HEK293 (cell line): ENCODE results near the gene TBCK.

Source experiments
- CTCF ChIA-PET: fragments of 350-600 bp; formaldehyde crosslinking; extraction: SDS; loops from one replicate; lab custom pipeline; 2021; ENCODE audit warnings: antibody characterized with exemption; lab: Yijun Ruan, JAX
- POLR2A ChIA-PET: fragments of 300-600 bp; formaldehyde crosslinking; extraction: SDS; loops from one replicate; lab custom pipeline; 2020; ENCODE audit warnings: antibody characterized with exemption, inconsistent platforms; lab: Yijun Ruan, JAX
- H3K27ac ChIP-seq: fragments of 200-500 bp; sonication (Bioruptor generic); 2 replicates; pipeline ENCODE4 v1.5.1; 2014; ENCODE audit warnings: low read depth, low read length, control low read depth, inconsistent platforms; ENCODE audit errors: extremely low read depth
- H3K36me3 ChIP-seq, 2 experiments: fragments of 200-500 bp in 1 of 2; sonication (Bioruptor generic) in 1 of 2; 1 replicate in 1 of 2; 2 replicates in 1 of 2; pipeline ENCODE4 v1.5.1; 2014 to 2017; ENCODE audit warnings: inconsistent platforms in 2 of 2, low read length in 2 of 2; ENCODE audit not compliant: control insufficient read depth in 2 of 2, insufficient read depth in 1 of 2
- H3K4me1 ChIP-seq: fragments of 200-500 bp; sonication (Bioruptor generic); 2 replicates; pipeline ENCODE4 v1.5.1; 2014; ENCODE audit warnings: mild to moderate bottlenecking, low read length, inconsistent platforms; ENCODE audit not compliant: control insufficient read depth, insufficient read depth
- H3K4me3 ChIP-seq: 2 replicates; pipeline ENCODE4 v1.5.1; 2011; ENCODE audit warnings: low read depth, mild to moderate bottlenecking, control low read depth, low read length, moderate library complexity
- H3K9me3 ChIP-seq: fragments of 200-500 bp; sonication (Bioruptor generic); 2 replicates; pipeline ENCODE4 v1.5.1; 2014; ENCODE audit warnings: low read depth, low read length, inconsistent platforms; ENCODE audit not compliant: control insufficient read depth, insufficient read depth
- CTCF ChIP-seq: fragments of 450-650 bp; formaldehyde crosslinking; IDR thresholded peaks from 2 replicates; pipeline ENCODE4 v1.5.1; 2016; ENCODE audit warnings: missing biosample characterization, missing genetic modification characterization
- KLF1 ChIP-seq: fragments of 450-650 bp; formaldehyde crosslinking; IDR thresholded peaks from 2 replicates; pipeline ENCODE4 v1.5.1; 2016; ENCODE audit warnings: missing biosample characterization, missing genetic modification characterization
- MZF1 ChIP-seq: fragments of 450-650 bp; formaldehyde crosslinking; IDR thresholded peaks from 2 replicates; pipeline ENCODE4 v1.5.1; 2017; ENCODE audit warnings: missing biosample characterization, missing genetic modification characterization, borderline replicate concordance
- SCRT1 ChIP-seq: fragments of 450-650 bp; formaldehyde crosslinking; IDR thresholded peaks from 2 replicates; pipeline ENCODE4 v1.5.1; 2016; ENCODE audit warnings: missing biosample characterization, missing genetic modification characterization, borderline replicate concordance
- TRIM28 ChIP-seq: IDR thresholded peaks from 2 replicates; pipeline ENCODE4 v1.6.1; 2011; ENCODE audit warnings: low read length, control low read depth, borderline replicate concordance
- ZBTB11 ChIP-seq: fragments of 450-650 bp; formaldehyde crosslinking; conservative IDR thresholded peaks from 2 replicates; pipeline ENCODE4 v1.5.1; 2016; ENCODE audit warnings: low read depth, missing biosample characterization, missing genetic modification characterization
- ZBTB44 ChIP-seq: fragments of 450-650 bp; IDR thresholded peaks from 2 replicates; pipeline ENCODE4 v1.5.1; 2018; ENCODE audit warnings: missing biosample characterization, mild to moderate bottlenecking, missing genetic modification characterization
- ZBTB6 ChIP-seq: fragments of 450-650 bp; formaldehyde crosslinking; IDR thresholded peaks from 2 replicates; pipeline ENCODE4 v1.5.1; 2017; ENCODE audit warnings: missing biosample characterization, missing genetic modification characterization
- ZNF121 ChIP-seq: fragments of 450-650 bp; formaldehyde crosslinking; IDR thresholded peaks from 2 replicates; pipeline ENCODE4 v1.5.1; 2016; ENCODE audit warnings: missing biosample characterization, missing genetic modification characterization
- ZNF239 ChIP-seq: fragments of 450-650 bp; formaldehyde crosslinking; IDR thresholded peaks from 2 replicates; pipeline ENCODE4 v1.5.1; 2016; ENCODE audit warnings: missing biosample characterization, missing genetic modification characterization
- ZNF274 ChIP-seq, 2 experiments: fragments of 200-500 bp in 1 of 2; fragments of 450-650 bp in 1 of 2; sonication (Bioruptor generic) in 1 of 2; formaldehyde crosslinking in 1 of 2; IDR thresholded peaks; 2 replicates each; pipeline versions ENCODE4 v1.5.1 to v1.6.1; 2014 to 2016; ENCODE audit warnings: borderline replicate concordance in 1 of 2, inconsistent platforms in 1 of 2, low read length in 1 of 2, missing biosample characterization in 1 of 2, missing genetic modification characterization in 1 of 2
- ZNF280C ChIP-seq: fragments of 450-650 bp; formaldehyde crosslinking; IDR thresholded peaks from 2 replicates; pipeline ENCODE4 v1.5.1; 2016; ENCODE audit warnings: missing biosample characterization, missing genetic modification characterization
- ZNF37A ChIP-seq: fragments of 450-650 bp; IDR thresholded peaks from 2 replicates; pipeline ENCODE4 v1.5.1; 2018; ENCODE audit warnings: missing biosample characterization, missing genetic modification characterization
- ZNF48 ChIP-seq: fragments of 450-650 bp; formaldehyde crosslinking; IDR thresholded peaks from 2 replicates; pipeline ENCODE4 v1.5.1; 2016; ENCODE audit warnings: missing biosample characterization, missing genetic modification characterization
- ZNF560 ChIP-seq: fragments of 450-650 bp; formaldehyde crosslinking; IDR thresholded peaks from 2 replicates; pipeline ENCODE4 v1.5.1; 2017; ENCODE audit warnings: missing biosample characterization, missing genetic modification characterization, borderline replicate concordance
- ZNF626 ChIP-seq: fragments of 450-650 bp; sonication (Bioruptor Pico); formaldehyde crosslinking; IDR thresholded peaks from 2 replicates; pipeline ENCODE4 v1.5.1; 2018; ENCODE audit warnings: missing biosample characterization, missing genetic modification characterization, inconsistent platforms
- ZNF670 ChIP-seq: fragments of 450-650 bp; formaldehyde crosslinking; IDR thresholded peaks from 2 replicates; pipeline ENCODE4 v1.5.1; 2016; ENCODE audit warnings: missing biosample characterization, missing genetic modification characterization, low read depth
- ZNF707 ChIP-seq: fragments of 450-650 bp; formaldehyde crosslinking; IDR thresholded peaks from 2 replicates; pipeline ENCODE4 v1.5.1; 2016; ENCODE audit warnings: missing biosample characterization, missing genetic modification characterization
- ZNF768 ChIP-seq: fragments of 450-650 bp; formaldehyde crosslinking; IDR thresholded peaks from 2 replicates; pipeline ENCODE4 v1.5.1; 2018; ENCODE audit warnings: missing biosample characterization, mild to moderate bottlenecking, missing genetic modification characterization

Gene TBCK

GRCh38 chr4:106277140-106277675 lies 38.8 kb downstream of the TBCK start:
- Histone ChIP-seq H3K4me1 (no peaks in the 10 kb centered on the region), H3K27ac (no peak overlapping the region), H3K9me3 (no peaks in the 10 kb centered on the region), H3K36me3 (no peaks in the 10 kb centered on the region), H3K4me3 (no peak overlapping the region)
- ChIA-PET POLR2A (no interaction called here), CTCF (no interaction called here)
- TF ChIP-seq ZBTB11 (tag by site-specific recombination) (no peak), ZBTB44 (tag by site-specific recombination) (no peak)

- H3K4me1 ChIP-seq: no peaks in the 10 kb centered on the region
- no peak overlapping the region for H3K4me3 ChIP-seq
- H3K36me3 ChIP-seq: no peaks in the 10 kb centered on the region
- TF ChIP-seq TRIM28 (no peak), CTCF (tag by site-specific recombination) (no peak), SCRT1 (tag by site-specific recombination) (no peak), ZNF37A (no peak), KLF1 (tag by site-specific recombination) (no peak), ZNF560 (no peak), ZNF670 (no peak), ZNF48 (tag by site-specific recombination) (no peak), ZNF768 (tag by site-specific recombination) (no peak), ZNF121 (tag by site-specific recombination) (no peak), ZNF239 (tag by site-specific recombination) (no peak), ZNF707 (tag by site-specific recombination) (no peak), ZNF626 (tag by site-specific recombination) (no peak), ZBTB6 (tag by site-specific recombination) (no peak), ZNF274 (IDR thresholded peaks at IDR 0.05; ENCODE audit: low read length) (no peak), ZNF274 (tag by site-specific recombination; IDR thresholded peaks at IDR 0.05; ENCODE audit: borderline replicate concordance) (no peak), ZNF280C (tag by site-specific recombination) (no peak), MZF1 (tag by site-specific recombination) (no peak)
- ChIA-PET CTCF (no interaction called here), POLR2A (no interaction called here)
- no peaks in the 10 kb centered on the region for H3K9me3 ChIP-seq
- no peak overlapping the region for H3K27ac ChIP-seq
Measured at GRCh38 chr4:106273831-106274230, 42.2 kb downstream of the TBCK start.
